Endothelial cell of umbilical vein (primary cell): ENCODE results near the gene DPYD.

Source experiments
- CTCF ChIP-seq, 2 donors: IDR thresholded peaks; 1 replicate in 1 of 2; 2 replicates in 1 of 2; pipeline ENCODE4 v1.5.1; 2011; ENCODE audit warnings: low read length in 2 of 2, mild to moderate bottlenecking in 2 of 2, moderate library complexity in 2 of 2, control low read depth in 1 of 2, inconsistent platforms in 1 of 2, low read depth in 1 of 2; ENCODE audit not compliant: insufficient read depth in 1 of 2; ENCODE audit errors: extremely low read depth in 1 of 2
- EZH2 ChIP-seq: IDR thresholded peaks from 2 replicates; pipeline ENCODE4 v1.6.1; 2012; ENCODE audit warnings: borderline replicate concordance, low read depth, mild to moderate bottlenecking, moderate library complexity, low read length, inconsistent platforms; ENCODE audit not compliant: severe bottlenecking
- POLR2AphosphoS5 ChIP-seq: IDR thresholded peaks from 2 replicates; pipeline ENCODE4 v1.6.1; 2012; ENCODE audit warnings: low read depth, mild to moderate bottlenecking, control low read depth, low read length, moderate library complexity; ENCODE audit not compliant: insufficient read depth
- TF ChIP-seq, protein P1 (sequence below): IDR thresholded peaks from 2 replicates; pipeline ENCODE4 v1.6.1; 2011; ENCODE audit not compliant: insufficient read depth, insufficient read length

DNA sequence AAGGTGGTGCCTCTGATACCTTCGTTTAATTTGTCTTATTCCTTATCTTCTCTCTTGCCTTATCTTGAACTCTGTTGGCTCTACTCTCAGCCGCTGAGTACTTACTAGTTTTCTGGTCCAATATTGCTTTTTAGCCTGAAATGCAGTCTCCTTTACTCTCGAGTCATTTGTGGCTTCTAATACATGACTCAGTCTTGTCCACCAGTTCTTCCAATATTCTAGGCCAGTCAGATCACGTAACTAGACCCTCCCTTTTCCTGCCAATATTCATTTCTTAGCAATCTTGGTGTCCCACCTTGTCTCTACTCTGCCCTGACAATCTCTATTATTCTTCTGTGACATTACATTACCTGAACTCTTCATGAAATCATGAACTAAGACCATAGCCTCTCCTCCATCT lies 555.8 kb downstream of the DPYD start:
- no peak for TF ChIP-seq POLR2AphosphoS5
- no peak for TF ChIP-seq CTCF (IDR thresholded peaks at IDR 0.05; ENCODE audit: extremely low read depth in 1 of 2, insufficient read depth in 1 of 2, low read depth in 1 of 2, low read length in 2 of 2)
- TF ChIP-seq, protein P1, sequence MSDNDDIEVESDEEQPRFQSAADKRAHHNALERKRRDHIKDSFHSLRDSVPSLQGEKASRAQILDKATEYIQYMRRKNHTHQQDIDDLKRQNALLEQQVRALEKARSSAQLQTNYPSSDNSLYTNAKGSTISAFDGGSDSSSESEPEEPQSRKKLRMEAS = no peak
- TF ChIP-seq EZH2 = no peak
